Measurements from ENCODE around the gene SOX5. TPM values are rescaled to one million over a fixed set of nuclear protein-coding genes. Genes with fewer than 3 reads are reported as not detected.

SOX5 gene
- total RNA-seq, 4 donors from 2014 or later, result 1.3 to 9.6 (median 3.3) TPM

DNA sequence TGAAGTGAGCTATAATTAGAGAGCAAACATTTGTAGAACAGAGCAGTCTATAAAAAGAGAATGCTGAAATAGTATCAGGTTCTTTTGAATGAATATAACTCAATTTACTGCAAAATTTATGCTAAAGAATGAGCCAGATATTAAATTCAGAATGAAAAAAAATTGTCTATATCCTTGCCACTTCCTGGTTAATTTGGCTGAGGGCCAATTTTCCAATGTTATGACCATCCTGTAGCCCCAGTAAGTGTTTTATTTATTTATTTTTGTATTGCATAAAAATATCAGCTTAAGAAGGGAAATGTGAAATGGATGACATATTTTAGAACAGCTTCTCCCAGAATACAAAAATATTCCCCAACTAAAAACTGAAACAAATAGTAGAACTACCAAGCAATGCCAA is 263.4 kb downstream of the SOX5 start:
- no peaks in the 10 kb centered on the region for H3K27me3 ChIP-seq
- no peak for DNase-seq
- H3K4me1 ChIP-seq, result no peaks in the 10 kb centered on the region
- ATAC-seq, result no peak
- TF ChIP-seq POLR2A (IDR thresholded peaks at IDR 0.05), result no peak
- TF ChIP-seq CTCF (IDR thresholded peaks at IDR 0.05 in 4 of 5, conservative IDR thresholded peaks at IDR 0.05 in 1 of 5), result no peak
- H3K9me3 ChIP-seq, result no peaks in the 10 kb centered on the region
- H3K36me3 ChIP-seq, result no peaks in the 10 kb centered on the region
- in situ Hi-C loops (cut with MboI; ENCODE audit: low sequenced_read_pairs in 4 of 4), result loop anchor here in 1 of 4 donors (25.0 kb wide), 1 partner anchor 99 kb away; no protein-coding TSS in a partner anchor
- H3K4me3 ChIP-seq, result no peak overlapping the region
- intact Hi-C loops (cut with DNase I; ENCODE audit: low total_unique reads), result no loop called here
- no peak overlapping the region for H3K27ac ChIP-seq

- DNase-seq, result no peak
- intact Hi-C loops (cut with DNase I; ENCODE audit: low total_unique reads) (no loop called here), in situ Hi-C loops (cut with MboI; ENCODE audit: low sequenced_read_pairs in 4 of 4) (loop anchor here in 1 of 4 donors (25.0 kb wide), 1 partner anchor 97 kb away; no protein-coding TSS in a partner anchor)
- no peak for ATAC-seq
- Histone ChIP-seq H3K27ac (no peak overlapping the region), H3K9me3 (no peaks in the 10 kb centered on the region), H3K27me3 (no peaks in the 10 kb centered on the region), H3K4me3 (no peak overlapping the region), H3K4me1 (no peaks in the 10 kb centered on the region), H3K36me3 (no peaks in the 10 kb centered on the region)
- TF ChIP-seq POLR2A (IDR thresholded peaks at IDR 0.05) (no peak), CTCF (IDR thresholded peaks at IDR 0.05 in 4 of 5, conservative IDR thresholded peaks at IDR 0.05 in 1 of 5) (no peak)
Measured at GRCh38 chr12:23684121-23684520, 265.3 kb downstream of the SOX5 start.

GRCh38 chr12:23681237-23681636 is 268.2 kb downstream of the SOX5 start:
- DNase-seq, result no peak

DNA sequence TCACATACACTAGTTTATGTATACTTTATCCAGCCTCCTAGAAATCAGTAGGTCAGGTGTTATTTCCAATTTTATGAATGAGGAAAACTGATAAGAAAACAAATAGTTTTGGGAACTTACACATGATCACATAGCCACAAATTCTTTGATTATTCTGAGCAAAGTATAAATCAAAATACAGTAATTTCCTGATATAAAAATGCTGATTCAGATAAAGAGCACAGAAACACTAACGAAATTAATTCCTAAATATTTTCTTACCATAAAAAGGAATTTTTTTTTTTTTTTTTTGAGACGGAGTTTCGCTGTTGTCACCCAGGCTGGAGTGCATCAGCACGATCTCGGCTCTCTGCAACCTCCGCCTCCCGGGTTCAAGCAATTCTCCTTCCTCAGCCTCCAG is 275.4 kb downstream of the SOX5 start:
- no peak for DNase-seq
- intact Hi-C loops (cut with DNase I; ENCODE audit: low total_unique reads) (no loop called here), in situ Hi-C loops (cut with MboI; ENCODE audit: low sequenced_read_pairs in 4 of 4) (no loop called here)
- TF ChIP-seq POLR2A (IDR thresholded peaks at IDR 0.05), result no peak
- no peak for TF ChIP-seq CTCF (IDR thresholded peaks at IDR 0.05 in 4 of 5, conservative IDR thresholded peaks at IDR 0.05 in 1 of 5)
- H3K9me3 ChIP-seq, result no peaks in the 10 kb centered on the region
- H3K27ac ChIP-seq, result no peak overlapping the region
- ATAC-seq, result no peak
- no peak overlapping the region for H3K4me3 ChIP-seq
- H3K4me1 ChIP-seq, result no peaks in the 10 kb centered on the region
- no peaks in the 10 kb centered on the region for H3K36me3 ChIP-seq
- H3K27me3 ChIP-seq, result no peaks in the 10 kb centered on the region

More at GRCh38 chr12:23681237-23681636, 268.2 kb downstream of the SOX5 start:
- Histone ChIP-seq H3K4me1 (no peaks in the 10 kb centered on the region), H3K27me3 (no peaks in the 10 kb centered on the region), H3K9me3 (no peaks in the 10 kb centered on the region), H3K4me3 (no peak overlapping the region), H3K27ac (no peak overlapping the region), H3K36me3 (no peaks in the 10 kb centered on the region)
- TF ChIP-seq POLR2A (IDR thresholded peaks at IDR 0.05), result no peak
- no peak for TF ChIP-seq CTCF (IDR thresholded peaks at IDR 0.05 in 4 of 5, conservative IDR thresholded peaks at IDR 0.05 in 1 of 5)
- in situ Hi-C loops (cut with MboI; ENCODE audit: low sequenced_read_pairs in 4 of 4) (loop anchor here in 1 of 4 donors (25.0 kb wide), 1 partner anchor 94 kb away; no protein-coding TSS in a partner anchor), intact Hi-C loops (cut with DNase I; ENCODE audit: low total_unique reads) (no loop called here)
- ATAC-seq, result no peak

- H3K36me3 ChIP-seq, result no peaks in the 10 kb centered on the region
Measured at GRCh38 chr12:23671881-23672280, 277.6 kb downstream of the SOX5 start.

More at GRCh38 chr12:23671881-23672280, 277.6 kb downstream of the SOX5 start:
- ATAC-seq (no peak), DNase-seq (no peak)
- no peaks in the 10 kb centered on the region for H3K27me3 ChIP-seq
- H3K4me3 ChIP-seq, result no peak overlapping the region
- no peak overlapping the region for H3K27ac ChIP-seq
- in situ Hi-C loops (cut with MboI; ENCODE audit: low sequenced_read_pairs in 4 of 4), result no loop called here
- no peak for TF ChIP-seq CTCF (IDR thresholded peaks at IDR 0.05 in 4 of 5, conservative IDR thresholded peaks at IDR 0.05 in 1 of 5)
- TF ChIP-seq POLR2A (IDR thresholded peaks at IDR 0.05), result no peak
- intact Hi-C loops (cut with DNase I; ENCODE audit: low total_unique reads), result no loop called here
- no peaks in the 10 kb centered on the region for H3K9me3 ChIP-seq
- H3K4me1 ChIP-seq, result no peaks in the 10 kb centered on the region

Data from gastrocnemius medialis (tissue), 4 donors.